NB4 (cell line): ENCODE data around the gene TARS1.
"Not testable (repeated sequence)": the region's sequence is repeated elsewhere in the genome, so short reads cannot be mapped to it uniquely, and the experiment has no call there.

ENCODE experiments used
- DNase-seq: peaks from one replicate; pipeline ENCODE4 v3.0.0; 2010; ENCODE audit warnings: low read depth
- H3K4me3 ChIP-seq: one replicate; pipeline ENCODE4 v1.5.1; 2011; ENCODE audit warnings: mild to moderate bottlenecking, low read depth, low read length, moderate library complexity
- MAX ChIP-seq: IDR thresholded peaks from 2 replicates; pipeline ENCODE4 v1.6.1; 2011; ENCODE audit warnings: low read depth, low read length
- MYC ChIP-seq: IDR thresholded peaks from 2 replicates; pipeline ENCODE4 v1.6.1; 2011; ENCODE audit warnings: low read depth, low read length
- POLR2A ChIP-seq: IDR thresholded peaks from 2 replicates; pipeline ENCODE4 v1.6.1; 2011; ENCODE audit warnings: mild to moderate bottlenecking; ENCODE audit not compliant: insufficient read length; ENCODE audit errors: extremely low read depth
- TF ChIP-seq, protein P1 (sequence below): IDR thresholded peaks from one replicate; pipeline ENCODE4 v1.5.1; 2012; ENCODE audit warnings: low read depth, low read length

The TARS1 gene

GRCh38 chr5:33509036-33509435 is 68.3 kb downstream of the TARS1 start:
- no peak overlapping the region for H3K4me3 ChIP-seq
- DNase-seq = no peak
- TF ChIP-seq MAX = no peak

DNA sequence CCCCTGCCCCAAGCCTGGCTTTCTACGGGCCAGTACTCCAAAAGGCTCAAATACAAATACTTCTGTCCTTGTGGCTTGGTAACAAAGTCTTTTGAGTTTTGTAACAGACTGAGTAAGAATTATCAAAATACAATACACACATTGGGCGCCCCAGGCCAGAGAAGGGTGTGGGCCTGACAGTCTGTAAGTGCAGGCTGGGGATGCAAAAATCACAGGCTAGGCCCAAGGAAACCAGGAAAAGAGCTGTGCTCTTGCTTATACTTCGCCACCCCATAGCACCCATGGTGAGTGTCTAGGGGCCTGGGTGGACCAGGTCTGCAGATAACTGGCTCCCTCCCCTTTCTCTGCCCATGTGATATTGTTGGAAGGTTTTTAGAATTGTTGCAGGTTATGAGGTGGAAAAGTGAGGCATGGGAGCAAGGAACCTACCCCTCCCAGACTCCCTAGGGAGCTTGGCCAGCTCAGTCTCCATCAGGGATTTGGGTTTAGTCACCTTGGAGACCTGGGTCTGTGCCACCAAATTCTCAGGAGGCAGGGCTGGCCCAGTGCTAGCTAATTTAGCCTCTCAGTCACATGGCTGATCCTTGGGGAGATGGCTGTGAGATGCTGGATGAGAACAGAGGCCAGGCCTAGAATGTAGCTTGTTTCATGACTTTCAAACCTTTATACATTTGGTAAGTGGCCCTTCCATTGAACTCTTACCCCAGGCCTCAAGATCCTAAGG is 72.9 kb downstream of the TARS1 start:
- DNase-seq = no peak
- TF ChIP-seq MAX (no peak), MYC (no peak), POLR2A (no peak)
- TF ChIP-seq, protein P1, sequence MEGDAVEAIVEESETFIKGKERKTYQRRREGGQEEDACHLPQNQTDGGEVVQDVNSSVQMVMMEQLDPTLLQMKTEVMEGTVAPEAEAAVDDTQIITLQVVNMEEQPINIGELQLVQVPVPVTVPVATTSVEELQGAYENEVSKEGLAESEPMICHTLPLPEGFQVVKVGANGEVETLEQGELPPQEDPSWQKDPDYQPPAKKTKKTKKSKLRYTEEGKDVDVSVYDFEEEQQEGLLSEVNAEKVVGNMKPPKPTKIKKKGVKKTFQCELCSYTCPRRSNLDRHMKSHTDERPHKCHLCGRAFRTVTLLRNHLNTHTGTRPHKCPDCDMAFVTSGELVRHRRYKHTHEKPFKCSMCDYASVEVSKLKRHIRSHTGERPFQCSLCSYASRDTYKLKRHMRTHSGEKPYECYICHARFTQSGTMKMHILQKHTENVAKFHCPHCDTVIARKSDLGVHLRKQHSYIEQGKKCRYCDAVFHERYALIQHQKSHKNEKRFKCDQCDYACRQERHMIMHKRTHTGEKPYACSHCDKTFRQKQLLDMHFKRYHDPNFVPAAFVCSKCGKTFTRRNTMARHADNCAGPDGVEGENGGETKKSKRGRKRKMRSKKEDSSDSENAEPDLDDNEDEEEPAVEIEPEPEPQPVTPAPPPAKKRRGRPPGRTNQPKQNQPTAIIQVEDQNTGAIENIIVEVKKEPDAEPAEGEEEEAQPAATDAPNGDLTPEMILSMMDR = no peak
- H3K4me3 ChIP-seq = no peak overlapping the region

GRCh38 chr5:33515366-33515765 is 74.6 kb downstream of the TARS1 start:
- H3K4me3 ChIP-seq, DNase-seq: not testable (repeated sequence)

GRCh38 chr5:33516421-33516820 is 75.7 kb downstream of the TARS1 start:
- no peak overlapping the region for H3K4me3 ChIP-seq
- no peak for TF ChIP-seq POLR2A
- no peak for TF ChIP-seq MAX
- TF ChIP-seq MYC = no peak
- TF ChIP-seq, protein P1 = no peak
- DNase-seq = no peak
